ENCODE data around the gene LAG3.

DNA sequence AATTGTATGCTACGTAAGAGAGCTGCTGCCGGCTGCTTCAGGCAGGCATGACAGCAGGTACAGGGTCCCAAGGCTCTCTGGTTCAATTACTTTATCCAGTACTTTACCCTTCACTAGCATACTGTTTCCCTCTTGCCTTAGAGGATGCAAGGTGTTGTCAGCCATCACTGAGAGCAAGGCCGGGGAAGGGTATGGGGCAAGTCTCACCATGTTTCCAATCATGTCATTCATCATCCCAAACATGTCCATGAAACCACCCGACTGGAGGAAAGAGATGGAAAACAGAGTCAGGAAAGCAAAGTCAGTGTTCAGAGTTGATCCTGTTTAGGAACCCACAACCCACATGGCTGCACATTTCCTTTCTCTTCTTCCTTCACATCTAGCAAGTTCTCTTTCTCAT lies 21.8 kb upstream of the LAG3 start:
- TF ChIP-seq, protein P1, sequence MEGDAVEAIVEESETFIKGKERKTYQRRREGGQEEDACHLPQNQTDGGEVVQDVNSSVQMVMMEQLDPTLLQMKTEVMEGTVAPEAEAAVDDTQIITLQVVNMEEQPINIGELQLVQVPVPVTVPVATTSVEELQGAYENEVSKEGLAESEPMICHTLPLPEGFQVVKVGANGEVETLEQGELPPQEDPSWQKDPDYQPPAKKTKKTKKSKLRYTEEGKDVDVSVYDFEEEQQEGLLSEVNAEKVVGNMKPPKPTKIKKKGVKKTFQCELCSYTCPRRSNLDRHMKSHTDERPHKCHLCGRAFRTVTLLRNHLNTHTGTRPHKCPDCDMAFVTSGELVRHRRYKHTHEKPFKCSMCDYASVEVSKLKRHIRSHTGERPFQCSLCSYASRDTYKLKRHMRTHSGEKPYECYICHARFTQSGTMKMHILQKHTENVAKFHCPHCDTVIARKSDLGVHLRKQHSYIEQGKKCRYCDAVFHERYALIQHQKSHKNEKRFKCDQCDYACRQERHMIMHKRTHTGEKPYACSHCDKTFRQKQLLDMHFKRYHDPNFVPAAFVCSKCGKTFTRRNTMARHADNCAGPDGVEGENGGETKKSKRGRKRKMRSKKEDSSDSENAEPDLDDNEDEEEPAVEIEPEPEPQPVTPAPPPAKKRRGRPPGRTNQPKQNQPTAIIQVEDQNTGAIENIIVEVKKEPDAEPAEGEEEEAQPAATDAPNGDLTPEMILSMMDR (conservative IDR thresholded peaks at IDR 0.05; ENCODE audit: low read length) = no peak
- no peak for TF ChIP-seq EZH2phosphoT487 (IDR thresholded peaks at IDR 0.05; ENCODE audit: borderline replicate concordance, low read depth, low read length)
